Stimulated activated CD4-positive, alpha-beta T cell treated with anti-CD3 and anti-CD28 coated beads, Interleukin-4, amount 100 ng/mL, for 48 hours (primary cell): ENCODE data around the gene HEPACAM2.

Experiments
- DNase-seq, 2 donors: peaks; one replicate each; pipeline ENCODE4 v3.0.0-alpha.2; 2020; ENCODE audit warnings: low read depth in 2 of 2

HEPACAM2 gene

GRCh38 chr7:93226310-93226709 is at the start of gene HEPACAM2:
TSS of gene HEPACAM2 (minus strand) at chr7:93226469.
- no peak for DNase-seq

- DNase-seq, result no peak
Measured at GRCh38 chr7:93265220-93265619, 39.0 kb upstream of the HEPACAM2 start.

- no peak for DNase-seq
Measured at GRCh38 chr7:93262535-93262934, 36.3 kb upstream of the HEPACAM2 start.

GRCh38 chr7:93258661-93259060 is 32.4 kb upstream of the HEPACAM2 start:
- DNase-seq, result no peak

- DNase-seq, result no peak
Measured at GRCh38 chr7:93249491-93250148, 23.4 kb upstream of the HEPACAM2 start.

GRCh38 chr7:93245525-93246432 is 19.5 kb upstream of the HEPACAM2 start:
- no peak for DNase-seq

- DNase-seq, result no peak
Measured at GRCh38 chr7:93242106-93242505, 15.8 kb upstream of the HEPACAM2 start.

GRCh38 chr7:93239824-93240223 is 13.6 kb upstream of the HEPACAM2 start:
- DNase-seq, result no peak

GRCh38 chr7:93238748-93239147 is 12.5 kb upstream of the HEPACAM2 start:
- DNase-seq, result no peak

GRCh38 chr7:93238131-93238530 is 11.9 kb upstream of the HEPACAM2 start:
- DNase-seq, result no peak

GRCh38 chr7:93235541-93235940 is 9.3 kb upstream of the HEPACAM2 start:
- DNase-seq, result no peak

GRCh38 chr7:93232673-93233018 is 6.4 kb upstream of the HEPACAM2 start:
- no peak for DNase-seq

GRCh38 chr7:93231799-93232672 is 5.8 kb upstream of the HEPACAM2 start, which contains the start of gene VPS50:
TSS of gene VPS50 (plus strand) at chr7:93232366. CDS start at chr7:93232468, 102 bp downstream.
- DNase-seq, result peak; percentile 79 to 84

GRCh38 chr7:93231259-93231658 is 5.0 kb upstream of the HEPACAM2 start:
- DNase-seq, result no peak

- DNase-seq, result no peak
Measured at GRCh38 chr7:93228302-93228701, 2.0 kb upstream of the HEPACAM2 start.

GRCh38 chr7:93219868-93220267 is 6.4 kb downstream of the HEPACAM2 start:
- DNase-seq, result no peak

- no peak for DNase-seq
Measured at GRCh38 chr7:93218997-93219827, 7.1 kb downstream of the HEPACAM2 start.

GRCh38 chr7:93212881-93213280 is 13.4 kb downstream of the HEPACAM2 start:
- no peak for DNase-seq

- no peak for DNase-seq
Measured at GRCh38 chr7:93211228-93211818, 14.9 kb downstream of the HEPACAM2 start.

- no peak for DNase-seq
Measured at GRCh38 chr7:93205046-93205445, 21.2 kb downstream of the HEPACAM2 start.

- DNase-seq, result no peak
Measured at GRCh38 chr7:93203496-93203895, 22.8 kb downstream of the HEPACAM2 start.
